Measurements from ENCODE around the gene CES3. TPM values are rescaled to one million over a fixed set of nuclear protein-coding genes. Genes with fewer than 3 reads are reported as not detected.
A peak's percentile ranks its signal among the peaks of the same experiment; 100 is the strongest.
"Not testable (repeated sequence)": the region's sequence is repeated elsewhere in the genome, so short reads cannot be mapped to it uniquely, and the experiment has no call there.

Gene CES3
- total RNA-seq, 6 donors from 2014 or later, result 1.4 to 6.2 (median 2.9) TPM

DNA sequence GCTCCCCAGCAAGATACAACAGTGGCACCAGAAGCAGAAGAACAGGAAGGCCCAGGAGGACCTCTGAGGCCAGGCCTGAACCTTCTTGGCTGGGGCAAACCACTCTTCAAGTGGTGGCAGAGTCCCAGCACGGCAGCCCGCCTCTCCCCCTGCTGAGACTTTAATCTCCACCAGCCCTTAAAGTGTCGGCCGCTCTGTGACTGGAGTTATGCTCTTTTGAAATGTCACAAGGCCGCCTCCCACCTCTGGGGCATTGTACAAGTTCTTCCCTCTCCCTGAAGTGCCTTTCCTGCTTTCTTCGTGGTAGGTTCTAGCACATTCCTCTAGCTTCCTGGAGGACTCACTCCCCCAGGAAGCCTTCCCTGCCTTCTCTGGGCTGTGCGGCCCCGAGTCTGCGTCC lies 11.9 kb downstream of the CES3 start:
- WGBS, 2 donors, result 71 to 73% methylated on average over 9 of the region's 9 CpGs
- ATAC-seq (ENCODE audit: low FRiP score in 2 of 2) (peak in 1 of 2 donors; percentile 12), DNase-seq (peak in 1 of 2 donors; percentile 67)
- no peaks in the 10 kb centered on the region for H3K36me3 ChIP-seq
- H3K27me3 ChIP-seq, result no peaks in the 10 kb centered on the region
- H3K9me3 ChIP-seq, result no peaks in the 10 kb centered on the region
- H3K4me3 ChIP-seq, result no peak overlapping the region
- H3K27ac ChIP-seq, result peak overlapping the region in 1 of 4 donors; percentile 21
- TF ChIP-seq POLR2AphosphoS5 (IDR thresholded peaks at IDR 0.05), result no peak
- no peak for TF ChIP-seq POLR2A (IDR thresholded peaks at IDR 0.05)
- TF ChIP-seq EP300 (IDR thresholded peaks at IDR 0.05), result no peak
- H3K4me1 ChIP-seq, result peaks cover 0 to 4% (median 0%) of the 10 kb centered on the region in 4 donors

DNA sequence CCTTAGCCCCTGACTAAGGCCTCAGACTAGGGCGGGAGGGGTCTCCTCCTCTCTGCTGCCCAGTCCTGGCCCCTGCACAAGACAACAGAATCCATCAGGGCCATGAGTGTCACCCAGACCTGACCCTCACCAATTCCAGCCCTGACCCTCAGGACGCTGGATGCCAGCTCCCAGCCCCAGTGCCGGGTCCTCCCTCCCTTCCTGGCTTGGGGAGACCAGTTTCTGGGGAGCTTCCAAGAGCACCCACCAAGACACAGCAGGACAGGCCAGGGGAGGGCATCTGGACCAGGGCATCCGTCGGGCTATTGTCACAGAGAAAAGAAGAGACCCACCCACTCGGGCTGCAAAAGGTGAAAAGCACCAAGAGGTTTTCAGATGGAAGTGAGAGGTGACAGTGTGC lies 12.7 kb downstream of the CES3 start:
- DNase-seq, result no peak
- ATAC-seq (ENCODE audit: low FRiP score in 2 of 2), result no peak
- H3K4me1 ChIP-seq, result peaks cover 0 to 4% (median 1%) of the 10 kb centered on the region in 4 donors
- H3K4me3 ChIP-seq, result no peak overlapping the region
- WGBS, 2 donors, result 82% methylated on average over 4 of the region's 6 CpGs; no CpG with 5 or more reads in 1 of the 2 donors
- no peaks in the 10 kb centered on the region for H3K27me3 ChIP-seq
- no peaks in the 10 kb centered on the region for H3K9me3 ChIP-seq
- peak overlapping the region in 1 of 4 donors; percentile 21 for H3K27ac ChIP-seq
- TF ChIP-seq POLR2AphosphoS5 (IDR thresholded peaks at IDR 0.05) (no peak), POLR2A (IDR thresholded peaks at IDR 0.05) (no peak), EP300 (IDR thresholded peaks at IDR 0.05) (no peak)
- TF ChIP-seq, protein P1, sequence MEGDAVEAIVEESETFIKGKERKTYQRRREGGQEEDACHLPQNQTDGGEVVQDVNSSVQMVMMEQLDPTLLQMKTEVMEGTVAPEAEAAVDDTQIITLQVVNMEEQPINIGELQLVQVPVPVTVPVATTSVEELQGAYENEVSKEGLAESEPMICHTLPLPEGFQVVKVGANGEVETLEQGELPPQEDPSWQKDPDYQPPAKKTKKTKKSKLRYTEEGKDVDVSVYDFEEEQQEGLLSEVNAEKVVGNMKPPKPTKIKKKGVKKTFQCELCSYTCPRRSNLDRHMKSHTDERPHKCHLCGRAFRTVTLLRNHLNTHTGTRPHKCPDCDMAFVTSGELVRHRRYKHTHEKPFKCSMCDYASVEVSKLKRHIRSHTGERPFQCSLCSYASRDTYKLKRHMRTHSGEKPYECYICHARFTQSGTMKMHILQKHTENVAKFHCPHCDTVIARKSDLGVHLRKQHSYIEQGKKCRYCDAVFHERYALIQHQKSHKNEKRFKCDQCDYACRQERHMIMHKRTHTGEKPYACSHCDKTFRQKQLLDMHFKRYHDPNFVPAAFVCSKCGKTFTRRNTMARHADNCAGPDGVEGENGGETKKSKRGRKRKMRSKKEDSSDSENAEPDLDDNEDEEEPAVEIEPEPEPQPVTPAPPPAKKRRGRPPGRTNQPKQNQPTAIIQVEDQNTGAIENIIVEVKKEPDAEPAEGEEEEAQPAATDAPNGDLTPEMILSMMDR (IDR thresholded peaks at IDR 0.05), result no peak
- no peaks in the 10 kb centered on the region for H3K36me3 ChIP-seq

DNA sequence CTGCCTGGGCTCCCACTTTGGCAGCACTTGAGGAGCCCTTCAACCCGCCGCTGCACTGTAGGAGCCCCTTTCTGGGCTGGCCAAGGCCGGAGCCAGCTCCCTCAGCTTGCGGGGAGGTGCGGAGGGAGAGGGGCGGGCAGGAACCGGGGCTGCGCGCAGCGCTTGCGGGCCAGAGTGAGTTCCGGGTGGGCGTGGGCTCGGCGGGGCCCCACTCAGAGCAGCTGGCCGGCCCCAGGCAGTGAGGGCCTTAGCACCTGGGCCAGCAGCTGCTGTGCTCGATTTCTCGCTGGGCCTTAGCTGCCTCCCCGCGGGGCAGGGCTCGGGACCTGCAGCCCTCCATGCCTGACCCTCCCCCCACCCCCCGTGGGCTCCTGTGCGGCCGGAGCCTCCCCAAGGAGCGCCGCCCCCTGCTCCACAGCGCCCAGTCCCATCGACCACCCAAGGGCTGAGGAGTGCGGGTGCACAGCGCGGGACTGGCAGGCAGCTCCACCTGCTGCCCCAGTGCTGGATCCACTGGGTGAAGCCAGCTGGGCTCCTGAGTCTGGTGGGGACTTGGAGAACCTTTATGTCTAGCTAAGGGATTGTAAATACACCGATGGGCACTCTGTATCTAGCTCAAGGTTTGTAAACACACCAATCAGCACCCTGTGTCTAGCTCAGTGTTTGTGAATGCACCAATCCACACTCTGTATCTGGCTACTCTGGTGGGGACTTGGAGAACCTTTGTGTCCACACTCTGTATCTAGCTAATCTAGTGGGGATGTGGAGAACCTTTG lies 13.3 kb downstream of the CES3 start:
- not testable (repeated sequence) for H3K36me3 ChIP-seq; H3K27me3 ChIP-seq; H3K4me3 ChIP-seq; H3K4me1 ChIP-seq; H3K9me3 ChIP-seq; ATAC-seq (ENCODE audit: low FRiP score in 2 of 2); H3K27ac ChIP-seq
- 83 to 88% methylated on average over 9 to 25 of the region's 32 CpGs for WGBS, 2 donors
- peak in 1 of 2 donors; percentile 78 for DNase-seq

DNA sequence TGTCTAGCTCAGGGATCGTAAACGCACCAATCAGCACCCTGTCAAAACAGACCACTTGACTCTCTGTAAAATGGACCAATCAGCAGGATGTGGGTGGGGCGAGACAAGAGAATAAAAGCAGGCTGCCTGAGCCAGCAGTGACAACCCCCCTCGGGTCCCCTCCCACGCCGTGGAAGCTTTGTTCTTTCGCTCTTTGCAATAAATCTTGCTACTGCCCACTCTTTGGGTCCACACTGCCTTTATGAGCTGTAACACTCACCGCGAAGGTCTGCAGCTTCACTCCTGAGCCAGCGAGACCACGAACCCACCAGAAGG lies 13.8 kb downstream of the CES3 start:
- ATAC-seq (ENCODE audit: low FRiP score in 2 of 2); H3K9me3 ChIP-seq; H3K27me3 ChIP-seq; H3K36me3 ChIP-seq; H3K27ac ChIP-seq; DNase-seq; H3K4me3 ChIP-seq: not testable (repeated sequence)
- 56 to 67% methylated on average over 11 of the region's 11 CpGs for WGBS, 2 donors
- H3K4me1 ChIP-seq, result peaks cover 0 to 13% (median 5%) of the 10 kb centered on the region in 4 donors

DNA sequence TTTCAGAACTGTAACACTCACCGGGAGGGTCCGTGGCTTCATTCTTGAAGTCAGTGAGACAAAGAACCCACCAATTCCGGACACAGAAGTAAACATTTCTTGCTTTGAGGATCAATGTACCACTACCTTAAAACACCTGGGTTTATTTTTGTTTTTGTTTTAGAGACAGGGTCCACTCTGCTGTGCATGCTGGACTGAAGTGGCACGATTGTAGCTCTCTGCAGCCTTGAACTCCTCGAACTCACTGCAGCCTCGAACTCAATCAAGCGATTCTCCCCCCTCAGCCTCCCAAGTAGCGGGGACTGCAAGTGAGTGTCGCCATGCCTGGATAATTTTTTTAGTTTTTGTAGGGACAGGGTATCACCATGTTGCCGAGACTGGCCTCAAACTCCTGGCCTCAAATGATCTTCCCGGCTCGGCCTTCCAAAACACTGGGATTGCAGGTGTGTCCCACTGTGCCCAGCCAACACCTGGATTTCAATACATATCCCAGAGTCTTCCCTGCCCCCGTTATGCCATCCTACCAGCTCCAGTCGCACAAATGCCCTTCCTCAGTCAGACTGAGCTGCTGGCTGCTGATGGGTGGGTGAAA lies 14.3 kb downstream of the CES3 start:
- H3K9me3 ChIP-seq, result no peaks in the 10 kb centered on the region
- no peaks in the 10 kb centered on the region for H3K36me3 ChIP-seq
- DNase-seq, result no peak
- no peaks in the 10 kb centered on the region for H3K27me3 ChIP-seq
- H3K27ac ChIP-seq, result no peak overlapping the region
- 86 to 89% methylated on average over 14 of the region's 14 CpGs for WGBS, 2 donors
- ATAC-seq (ENCODE audit: low FRiP score in 2 of 2), result no peak
- no peak for TF ChIP-seq POLR2AphosphoS5 (IDR thresholded peaks at IDR 0.05)
- TF ChIP-seq POLR2A (IDR thresholded peaks at IDR 0.05), result no peak
- no peak for TF ChIP-seq EP300 (IDR thresholded peaks at IDR 0.05)
- TF ChIP-seq, protein P1 (IDR thresholded peaks at IDR 0.05), result no peak
- peaks cover 0 to 13% (median 5%) of the 10 kb centered on the region in 4 donors for H3K4me1 ChIP-seq
- H3K4me3 ChIP-seq, result no peak overlapping the region

DNA sequence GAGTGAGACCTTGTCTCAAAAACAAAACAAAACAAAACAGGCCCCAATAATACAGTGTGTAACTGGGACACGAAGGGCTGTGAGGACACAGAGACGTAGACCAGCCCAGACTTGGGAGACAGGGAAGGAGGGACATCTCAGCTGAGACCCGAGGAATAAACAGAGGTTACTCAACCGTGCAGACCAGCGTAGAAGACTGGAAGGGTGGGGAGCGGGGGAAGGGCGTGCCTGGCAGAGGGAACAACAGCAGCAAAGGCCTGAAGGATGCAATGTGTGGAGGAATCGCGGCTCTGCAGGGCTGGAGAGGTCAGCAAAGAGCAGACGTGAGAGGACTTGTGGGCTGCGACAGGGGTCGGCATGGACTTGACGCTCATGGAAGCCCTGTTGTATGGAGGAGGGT lies 15.7 kb downstream of the CES3 start:
- H3K4me1 ChIP-seq, result peaks cover 0 to 13% (median 5%) of the 10 kb centered on the region in 4 donors
- H3K36me3 ChIP-seq, result no peaks in the 10 kb centered on the region
- DNase-seq (no peak), ATAC-seq (ENCODE audit: low FRiP score in 2 of 2) (no peak)
- H3K9me3 ChIP-seq, result no peaks in the 10 kb centered on the region
- no peaks in the 10 kb centered on the region for H3K27me3 ChIP-seq
- no peak overlapping the region for H3K4me3 ChIP-seq
- WGBS, 2 donors, result 52 to 55% methylated on average over 13 of the region's 13 CpGs
- H3K27ac ChIP-seq, result no peak overlapping the region
- TF ChIP-seq POLR2A (IDR thresholded peaks at IDR 0.05) (no peak), POLR2AphosphoS5 (IDR thresholded peaks at IDR 0.05) (no peak), EP300 (IDR thresholded peaks at IDR 0.05) (no peak)
- TF ChIP-seq, protein P1 (IDR thresholded peaks at IDR 0.05), result no peak

Data from upper lobe of left lung (tissue), 6 donors.